CD14-positive monocyte (primary cell): Measurements from ENCODE around the gene TAS2R3. TPM values are rescaled to one million over a fixed set of nuclear protein-coding genes. Genes with fewer than 3 reads are reported as not detected.

ENCODE experiments used
- DNase-seq, 3 donors: peaks; one replicate each; pipeline ENCODE4 v3.0.0-alpha.2; 2011 to 2022
- H2AFZ ChIP-seq: 2 replicates; pipeline ENCODE4 v1.6.0; 2012; ENCODE audit warnings: mild to moderate bottlenecking, low read depth, low read length, inconsistent platforms; ENCODE audit not compliant: insufficient read depth, poor library complexity, severe bottlenecking
- H3K27ac ChIP-seq, 2 donors: 1 replicate in 1 of 2; 2 replicates in 1 of 2; pipeline ENCODE4 v1.5.1; 2012 to 2013; ENCODE audit warnings: low read length in 2 of 2, control low read depth in 1 of 2, inconsistent platforms in 1 of 2, low read depth in 1 of 2, mild to moderate bottlenecking in 1 of 2
- H3K27me3 ChIP-seq, 2 donors: one replicate each; pipeline versions ENCODE4 v1.6.0 to v1.6.1; 2011 to 2013; ENCODE audit warnings: low read length in 2 of 2; ENCODE audit not compliant: control insufficient read depth in 2 of 2, insufficient read depth in 2 of 2
- H3K36me3 ChIP-seq, 2 donors: replicated peaks in 1 of 2; 1 replicate in 1 of 2; 2 replicates in 1 of 2; pipeline versions ENCODE4 v1.5.1 to v1.6.1; 2012 to 2013; ENCODE audit warnings: low read length in 2 of 2, control low read depth in 1 of 2, inconsistent platforms in 1 of 2, mild to moderate bottlenecking in 1 of 2; ENCODE audit not compliant: insufficient read depth in 2 of 2, control insufficient read depth in 1 of 2
- H3K4me1 ChIP-seq, 2 donors: 1 replicate in 1 of 2; 2 replicates in 1 of 2; pipeline versions ENCODE4 v1.5.1 to v1.6.1; 2012 to 2013; ENCODE audit warnings: low read length in 2 of 2, control low read depth in 1 of 2, inconsistent platforms in 1 of 2, mild to moderate bottlenecking in 1 of 2, moderate library complexity in 1 of 2; ENCODE audit not compliant: insufficient read depth in 2 of 2, control insufficient read depth in 1 of 2
- H3K4me2 ChIP-seq: replicated peaks from 2 replicates; pipeline ENCODE3; 2012; ENCODE audit warnings: low read length, moderate library complexity, mild to moderate bottlenecking; ENCODE audit not compliant: poor library complexity, severe bottlenecking; ENCODE audit errors: extremely low read depth
- H3K4me3 ChIP-seq, 3 experiments: fragments of 200-600 bp in 1 of 3; sonication (generic) in 1 of 3; replicated peaks in 1 of 3; 1 replicate in 2 of 3; 2 replicates in 1 of 3; pipeline ENCODE4 v1.5.1; 2011 to 2013; ENCODE audit warnings: low read length in 3 of 3, mild to moderate bottlenecking in 3 of 3, control low read depth in 2 of 3, low read depth in 2 of 3, inconsistent platforms in 1 of 3, moderate library complexity in 1 of 3
- H3K79me2 ChIP-seq: 2 replicates; pipeline ENCODE4 v1.6.0; 2012; ENCODE audit warnings: mild to moderate bottlenecking, control low read depth, inconsistent platforms, low read length, moderate library complexity; ENCODE audit not compliant: insufficient read depth
- H3K9ac ChIP-seq: 2 replicates; pipeline ENCODE4 v1.6.0; 2017; ENCODE audit warnings: low read length, mild to moderate bottlenecking; ENCODE audit not compliant: insufficient read depth, poor library complexity, severe bottlenecking
- H3K9me3 ChIP-seq, 2 donors: replicated peaks in 1 of 2; 1 replicate in 1 of 2; 2 replicates in 1 of 2; pipeline versions ENCODE4 v1.5.1 to v1.6.1; 2012 to 2013; ENCODE audit warnings: low read length in 2 of 2, control low read depth in 1 of 2; ENCODE audit not compliant: control insufficient read depth in 1 of 2, insufficient read depth in 1 of 2
- H4K20me1 ChIP-seq: 2 replicates; pipeline ENCODE4 v1.6.0; 2012; ENCODE audit warnings: mild to moderate bottlenecking, low read length, control low read depth, moderate library complexity; ENCODE audit not compliant: insufficient read depth
- H3K27ac Mint-ChIP-seq, 7 donors: one replicate each; pipeline ENCODE4 v1.8.0; 2020; ENCODE audit warnings: mild to moderate bottlenecking in 7 of 7, mixed read lengths in 7 of 7, moderate library complexity in 6 of 7, inconsistent platforms in 2 of 7
- H3K27me3 Mint-ChIP-seq, 3 donors: one replicate each; pipeline ENCODE4 v1.8.0; 2021 to 2022; ENCODE audit warnings: low read depth in 3 of 3, mild to moderate bottlenecking in 3 of 3, mixed read lengths in 3 of 3, moderate library complexity in 3 of 3, inconsistent platforms in 1 of 3
- H3K36me3 Mint-ChIP-seq, 2 donors: one replicate each; pipeline ENCODE4 v1.8.0; 2020; ENCODE audit warnings: mixed read lengths in 2 of 2, inconsistent platforms in 1 of 2, mild to moderate bottlenecking in 1 of 2
- H3K4me1 Mint-ChIP-seq: one replicate; pipeline ENCODE4 v1.8.0; 2020; ENCODE audit warnings: mild to moderate bottlenecking, mixed read lengths
- H3K4me3 Mint-ChIP-seq, 2 donors: one replicate each; pipeline ENCODE4 v1.8.0; 2020; ENCODE audit warnings: mild to moderate bottlenecking in 2 of 2, mixed read lengths in 2 of 2, moderate library complexity in 1 of 2
- H3K9me3 Mint-ChIP-seq, 7 donors: one replicate each; pipeline ENCODE4 v1.8.0; 2020 to 2022; ENCODE audit warnings: mixed read lengths in 7 of 7, mild to moderate bottlenecking in 6 of 7, moderate library complexity in 6 of 7, inconsistent platforms in 2 of 7
- WGBS: methylation state at CpG from one replicate; pipeline ENCODE4 v1.1.5; 2013; ENCODE audit warnings: missing lambda C conversion rate; ENCODE audit not compliant: insufficient coverage; 5-methylcytosine and 5-hydroxymethylcytosine counted together
- intact Hi-C, 2 donors: fragments of 100-400 bp; cut with micrococcal nuclease; formaldehyde crosslinking; loops; one replicate each; pipeline versions ENCODE4 v1.15.0 to v1.15.1; 2023
- polyA plus RNA-seq, 3 donors: library from polyadenylated mRNA; depleted of rRNA in 1 of 3; unstranded in 2 of 3; stranded (reverse) in 1 of 3; fragments of 300-500 nt in 2 of 3; fragments of >200 nt in 1 of 3; fragmentation: Illumina TruSeq in 2 of 3; gene quantifications; 1 replicate in 2 of 3; 2 replicates in 1 of 3; pipeline ENCODE4 v1.2.3, GENCODE V29; 2012 to 2021
- TF ChIP-seq, protein P1 (sequence below): fragments of 200-600 bp; IDR thresholded peaks from one replicate; pipeline ENCODE4 v1.8.0; 2022; ENCODE audit warnings: antibody characterized with exemption, mild to moderate bottlenecking

Gene TAS2R3
- polyA plus RNA-seq, 3 donors = not detected

DNA sequence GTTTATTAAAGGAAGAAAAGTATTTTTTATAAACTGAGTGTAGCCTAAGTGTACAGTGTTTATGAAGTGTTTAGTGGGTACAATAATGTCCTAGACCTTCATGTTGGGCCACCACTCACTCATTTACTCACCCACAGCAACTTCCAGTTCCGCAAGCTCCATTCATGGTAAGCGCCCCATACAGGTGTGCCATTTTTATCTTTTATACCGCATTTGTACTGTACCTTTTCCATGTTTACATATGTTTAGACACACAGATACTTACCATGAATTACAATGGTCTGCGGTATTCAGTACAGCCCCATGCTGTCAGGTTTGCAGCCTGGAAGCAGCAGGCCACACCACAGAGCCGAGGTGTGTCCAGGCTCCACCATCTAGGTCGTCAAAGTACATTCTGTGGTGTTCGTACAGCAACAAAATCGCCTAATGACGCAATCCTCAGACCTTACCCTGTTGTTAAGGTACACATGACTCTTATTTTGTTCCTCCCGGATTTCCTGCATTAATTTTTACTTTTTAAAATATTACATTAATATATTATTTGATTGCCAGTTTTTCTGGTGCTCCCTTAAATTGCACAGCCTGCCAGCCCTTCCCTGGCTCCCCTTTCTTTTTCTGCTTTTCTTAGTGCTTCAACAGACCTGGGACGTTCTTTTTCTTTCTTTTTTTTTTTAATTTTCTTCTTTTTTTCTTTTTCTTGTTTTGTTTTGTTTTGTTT lies 26.6 kb upstream of the TAS2R3 start:
- Histone ChIP-seq H2AFZ (peak overlapping the region; percentile 96), H3K27me3 (no peaks in the 10 kb centered on the region), H3K9me3 (no peaks in the 10 kb centered on the region), H3K36me3 (peaks cover 19 to 23% of the 10 kb centered on the region in 2 donors), H3K79me2 (peaks cover 32% of the 10 kb centered on the region), H3K4me2 (peak overlapping the region; percentile 88), H3K4me3 (peak overlapping the region; percentile 77 to 96 (median 86)), H3K27ac (peak overlapping the region; percentile 80 to 96), H3K9ac (peak overlapping the region; percentile 87), H4K20me1 (no peaks in the 10 kb centered on the region), H3K4me1 (peaks cover 15 to 19% of the 10 kb centered on the region in 2 donors)
- peak in 2 of 3 donors; percentile 10 to 15 for DNase-seq
- intact Hi-C loops = loop anchor here in 1 of 2 donors (10.0 kb wide), 1 partner anchor 82 kb away; no protein-coding TSS in a partner anchor
- Mint-ChIP-seq H3K4me3 (peak overlapping the region; percentile 96 to 99), H3K9me3 (peaks cover 0 to 2% (median 0%) of the 10 kb centered on the region in 7 donors), H3K4me1 (peaks cover 22% of the 10 kb centered on the region), H3K27ac (peak overlapping the region; percentile 97 to 100 (median 99)), H3K27me3 (no peaks in the 10 kb centered on the region), H3K36me3 (peaks cover 18 to 22% of the 10 kb centered on the region in 2 donors)
- WGBS = 55% methylated on average over 6 of the region's 11 CpGs
- TF ChIP-seq, protein P1, sequence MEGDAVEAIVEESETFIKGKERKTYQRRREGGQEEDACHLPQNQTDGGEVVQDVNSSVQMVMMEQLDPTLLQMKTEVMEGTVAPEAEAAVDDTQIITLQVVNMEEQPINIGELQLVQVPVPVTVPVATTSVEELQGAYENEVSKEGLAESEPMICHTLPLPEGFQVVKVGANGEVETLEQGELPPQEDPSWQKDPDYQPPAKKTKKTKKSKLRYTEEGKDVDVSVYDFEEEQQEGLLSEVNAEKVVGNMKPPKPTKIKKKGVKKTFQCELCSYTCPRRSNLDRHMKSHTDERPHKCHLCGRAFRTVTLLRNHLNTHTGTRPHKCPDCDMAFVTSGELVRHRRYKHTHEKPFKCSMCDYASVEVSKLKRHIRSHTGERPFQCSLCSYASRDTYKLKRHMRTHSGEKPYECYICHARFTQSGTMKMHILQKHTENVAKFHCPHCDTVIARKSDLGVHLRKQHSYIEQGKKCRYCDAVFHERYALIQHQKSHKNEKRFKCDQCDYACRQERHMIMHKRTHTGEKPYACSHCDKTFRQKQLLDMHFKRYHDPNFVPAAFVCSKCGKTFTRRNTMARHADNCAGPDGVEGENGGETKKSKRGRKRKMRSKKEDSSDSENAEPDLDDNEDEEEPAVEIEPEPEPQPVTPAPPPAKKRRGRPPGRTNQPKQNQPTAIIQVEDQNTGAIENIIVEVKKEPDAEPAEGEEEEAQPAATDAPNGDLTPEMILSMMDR = no peak

DNA sequence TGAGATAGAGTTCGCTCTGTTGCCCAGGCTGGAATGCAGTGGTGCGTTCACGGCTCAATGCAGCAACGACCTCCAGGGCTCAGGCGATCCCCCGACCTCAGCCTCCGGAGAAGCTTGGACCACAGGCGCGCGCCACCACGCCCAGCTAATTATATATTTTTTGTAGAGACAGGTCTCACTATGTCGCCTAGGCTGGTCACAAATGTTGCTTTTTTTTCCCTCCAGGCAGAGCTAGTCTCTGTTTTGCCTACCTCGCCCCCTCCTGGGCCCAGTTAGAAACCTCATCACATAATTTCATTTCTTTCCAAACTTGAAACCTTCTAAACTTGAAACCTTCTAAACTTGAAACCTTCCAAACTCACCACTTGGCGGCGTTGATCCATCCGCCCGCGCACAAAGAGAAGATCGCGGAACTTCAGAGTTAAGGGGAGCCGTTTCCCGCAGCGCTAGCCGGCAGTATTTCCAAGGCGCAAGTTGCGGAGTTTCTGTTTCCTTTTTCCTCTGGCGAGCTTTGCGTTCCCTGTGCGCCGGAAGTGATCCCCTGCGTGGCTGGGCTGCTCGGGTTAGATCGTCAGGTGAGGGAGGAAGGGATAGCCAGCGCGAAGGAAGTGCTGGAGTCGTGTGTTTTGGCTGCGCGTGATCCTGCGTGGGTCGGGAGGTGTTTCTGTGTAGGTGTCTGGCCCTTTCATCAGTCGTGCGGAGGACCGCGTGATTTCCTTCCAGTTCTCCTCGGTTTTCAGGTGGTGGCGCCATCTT lies 25.9 kb upstream of the TAS2R3 start, which contains the start of gene SSBP1:
TSS of gene SSBP1 (plus strand) at position 523 of the 756 bp plus-strand sequence. CDS start 809 bp downstream, outside the sequence.
- Mint-ChIP-seq H3K27ac (peak within 1 kb of the TSS; percentile 97 to 100 (median 99)), H3K27me3 (no peaks in the 10 kb centered on the region), H3K4me1 (peaks cover 22% of the 10 kb centered on the region), H3K9me3 (peaks cover 0 to 2% (median 0%) of the 10 kb centered on the region in 7 donors), H3K4me3 (peak within 1 kb of the TSS; percentile 96 to 99), H3K36me3 (peaks cover 25 to 28% of the 10 kb centered on the region in 2 donors)
- Histone ChIP-seq H3K4me3 (peak within 1 kb of the TSS; percentile 77 to 96 (median 86)), H3K9ac (peak within 1 kb of the TSS; percentile 87), H3K4me2 (peak within 1 kb of the TSS; percentile 88), H3K79me2 (peaks cover 32% of the 10 kb centered on the region), H4K20me1 (no peaks in the 10 kb centered on the region), H3K27me3 (no peaks in the 10 kb centered on the region), H2AFZ (peak within 1 kb of the TSS; percentile 96), H3K36me3 (peaks cover 26 to 30% of the 10 kb centered on the region in 2 donors), H3K27ac (peak within 1 kb of the TSS; percentile 80 to 96), H3K9me3 (no peaks in the 10 kb centered on the region), H3K4me1 (peaks cover 15 to 19% of the 10 kb centered on the region in 2 donors)
- TF ChIP-seq, protein P1 = peak; percentile 87
- intact Hi-C loops = loop anchor here in 1 of 2 donors (10.0 kb wide), 1 partner anchor 83 kb away; no protein-coding TSS in a partner anchor
- DNase-seq = peak; percentile 93 to 94 (median 93)
- whole genome bisulfite sequencing = 0% methylated on average over 36 of the region's 46 CpGs
